Measurements from ENCODE around the gene JAK2.
"Not testable (repeated sequence)": the region's sequence is repeated elsewhere in the genome, so short reads cannot be mapped to it uniquely, and the experiment has no call there.

The JAK2 gene

GRCh38 chr9:4984621-4985385 is at the start of gene JAK2:
Gene JAK2, plus strand, starts transcription at chr9:4985272. Its CDS starts 36,716 bp downstream, at chr9:5021988.
- Histone ChIP-seq H3K4me3 (ENCODE audit: low read length) (peak within 1 kb of the TSS; percentile 92), H3K27me3 (ENCODE audit: control insufficient read depth, insufficient read depth, low read length) (no peaks in the 10 kb centered on the region), H3K36me3 (ENCODE audit: control insufficient read depth, insufficient read depth, low read length) (no peaks in the 10 kb centered on the region), H3K9ac (ENCODE audit: low read length) (peak within 1 kb of the TSS; percentile 70), H3K27ac (ENCODE audit: low read depth, low read length) (peak within 1 kb of the TSS; percentile 97), H3K4me1 (ENCODE audit: control insufficient read depth, insufficient read depth, low read length) (peaks cover 17% of the 10 kb centered on the region)

- Histone ChIP-seq H3K27ac (ENCODE audit: low read depth, low read length) (peak overlapping the region; percentile 40), H3K36me3 (ENCODE audit: control insufficient read depth, insufficient read depth, low read length) (no peaks in the 10 kb centered on the region), H3K4me1 (ENCODE audit: control insufficient read depth, insufficient read depth, low read length) (peaks cover 10% of the 10 kb centered on the region), H3K27me3 (ENCODE audit: control insufficient read depth, insufficient read depth, low read length) (no peaks in the 10 kb centered on the region), H3K9ac (ENCODE audit: low read length) (no peak overlapping the region), H3K4me3 (ENCODE audit: low read length) (no peak overlapping the region)
Observed at GRCh38 chr9:4936277-4936676, 48.8 kb upstream of the JAK2 start.

- Histone ChIP-seq H3K4me3 (ENCODE audit: low read length) (no peak overlapping the region), H3K9ac (ENCODE audit: low read length) (no peak overlapping the region), H3K4me1 (ENCODE audit: control insufficient read depth, insufficient read depth, low read length) (peaks cover 10% of the 10 kb centered on the region), H3K27ac (ENCODE audit: low read depth, low read length) (no peak overlapping the region), H3K27me3 (ENCODE audit: control insufficient read depth, insufficient read depth, low read length) (no peaks in the 10 kb centered on the region), H3K36me3 (ENCODE audit: control insufficient read depth, insufficient read depth, low read length) (no peaks in the 10 kb centered on the region)
Observed at GRCh38 chr9:4936823-4937222, 48.2 kb upstream of the JAK2 start.

- Histone ChIP-seq H3K36me3 (ENCODE audit: control insufficient read depth, insufficient read depth, low read length) (no peaks in the 10 kb centered on the region), H3K4me1 (ENCODE audit: control insufficient read depth, insufficient read depth, low read length) (peaks cover 9% of the 10 kb centered on the region), H3K27me3 (ENCODE audit: control insufficient read depth, insufficient read depth, low read length) (no peaks in the 10 kb centered on the region), H3K27ac (ENCODE audit: low read depth, low read length) (no peak overlapping the region), H3K9ac (ENCODE audit: low read length) (no peak overlapping the region), H3K4me3 (ENCODE audit: low read length) (no peak overlapping the region)
Observed at GRCh38 chr9:4937446-4937845, 47.6 kb upstream of the JAK2 start.

- Histone ChIP-seq H3K27ac (ENCODE audit: low read depth, low read length) (no peak overlapping the region), H3K4me1 (ENCODE audit: control insufficient read depth, insufficient read depth, low read length) (peaks cover 8% of the 10 kb centered on the region), H3K27me3 (ENCODE audit: control insufficient read depth, insufficient read depth, low read length) (no peaks in the 10 kb centered on the region), H3K9ac (ENCODE audit: low read length) (no peak overlapping the region), H3K36me3 (ENCODE audit: control insufficient read depth, insufficient read depth, low read length) (no peaks in the 10 kb centered on the region), H3K4me3 (ENCODE audit: low read length) (no peak overlapping the region)
Observed at GRCh38 chr9:4938496-4938895, 46.6 kb upstream of the JAK2 start.

GRCh38 chr9:4939118-4939561 is 45.9 kb upstream of the JAK2 start:
- no peak overlapping the region for H3K27ac ChIP-seq (ENCODE audit: low read depth, low read length)
- no peak overlapping the region for H3K4me3 ChIP-seq (ENCODE audit: low read length)
- H3K9ac ChIP-seq (ENCODE audit: low read length) = no peak overlapping the region
- H3K27me3 ChIP-seq (ENCODE audit: control insufficient read depth, insufficient read depth, low read length) = no peaks in the 10 kb centered on the region
- no peaks in the 10 kb centered on the region for H3K36me3 ChIP-seq (ENCODE audit: control insufficient read depth, insufficient read depth, low read length)
- peaks cover 8% of the 10 kb centered on the region for H3K4me1 ChIP-seq (ENCODE audit: control insufficient read depth, insufficient read depth, low read length)

GRCh38 chr9:4942042-4942691 is 42.9 kb upstream of the JAK2 start:
- not testable (repeated sequence) for H3K27ac ChIP-seq (ENCODE audit: low read depth, low read length); H3K36me3 ChIP-seq (ENCODE audit: control insufficient read depth, insufficient read depth, low read length); H3K9ac ChIP-seq (ENCODE audit: low read length); H3K4me3 ChIP-seq (ENCODE audit: low read length); H3K4me1 ChIP-seq (ENCODE audit: control insufficient read depth, insufficient read depth, low read length); H3K27me3 ChIP-seq (ENCODE audit: control insufficient read depth, insufficient read depth, low read length)

- H3K36me3 ChIP-seq (ENCODE audit: control insufficient read depth, insufficient read depth, low read length) = no peaks in the 10 kb centered on the region
- no peak overlapping the region for H3K9ac ChIP-seq (ENCODE audit: low read length)
- H3K4me3 ChIP-seq (ENCODE audit: low read length) = no peak overlapping the region
- no peaks in the 10 kb centered on the region for H3K27me3 ChIP-seq (ENCODE audit: control insufficient read depth, insufficient read depth, low read length)
- no peak overlapping the region for H3K27ac ChIP-seq (ENCODE audit: low read depth, low read length)
- H3K4me1 ChIP-seq (ENCODE audit: control insufficient read depth, insufficient read depth, low read length) = no peaks in the 10 kb centered on the region
Observed at GRCh38 chr9:4943346-4943745, 41.7 kb upstream of the JAK2 start.

- H3K27me3 ChIP-seq (ENCODE audit: control insufficient read depth, insufficient read depth, low read length); H3K9ac ChIP-seq (ENCODE audit: low read length); H3K27ac ChIP-seq (ENCODE audit: low read depth, low read length); H3K4me3 ChIP-seq (ENCODE audit: low read length); H3K36me3 ChIP-seq (ENCODE audit: control insufficient read depth, insufficient read depth, low read length); H3K4me1 ChIP-seq (ENCODE audit: control insufficient read depth, insufficient read depth, low read length): not testable (repeated sequence)
Observed at GRCh38 chr9:4944431-4945211, 40.5 kb upstream of the JAK2 start.

GRCh38 chr9:4946937-4947336 is 38.1 kb upstream of the JAK2 start:
- no peaks in the 10 kb centered on the region for H3K36me3 ChIP-seq (ENCODE audit: control insufficient read depth, insufficient read depth, low read length)
- no peaks in the 10 kb centered on the region for H3K27me3 ChIP-seq (ENCODE audit: control insufficient read depth, insufficient read depth, low read length)
- H3K27ac ChIP-seq (ENCODE audit: low read depth, low read length) = no peak overlapping the region
- no peak overlapping the region for H3K4me3 ChIP-seq (ENCODE audit: low read length)
- H3K9ac ChIP-seq (ENCODE audit: low read length) = no peak overlapping the region
- H3K4me1 ChIP-seq (ENCODE audit: control insufficient read depth, insufficient read depth, low read length) = no peaks in the 10 kb centered on the region

- Histone ChIP-seq H3K9ac (ENCODE audit: low read length) (no peak overlapping the region), H3K27me3 (ENCODE audit: control insufficient read depth, insufficient read depth, low read length) (no peaks in the 10 kb centered on the region), H3K27ac (ENCODE audit: low read depth, low read length) (no peak overlapping the region), H3K36me3 (ENCODE audit: control insufficient read depth, insufficient read depth, low read length) (no peaks in the 10 kb centered on the region), H3K4me1 (ENCODE audit: control insufficient read depth, insufficient read depth, low read length) (no peaks in the 10 kb centered on the region), H3K4me3 (ENCODE audit: low read length) (no peak overlapping the region)
Observed at GRCh38 chr9:4955836-4956235, 29.2 kb upstream of the JAK2 start.

GRCh38 chr9:4959031-4959430 is 26.0 kb upstream of the JAK2 start:
- H3K4me3 ChIP-seq (ENCODE audit: low read length) = no peak overlapping the region
- no peak overlapping the region for H3K9ac ChIP-seq (ENCODE audit: low read length)
- H3K4me1 ChIP-seq (ENCODE audit: control insufficient read depth, insufficient read depth, low read length) = no peaks in the 10 kb centered on the region
- H3K27ac ChIP-seq (ENCODE audit: low read depth, low read length) = no peak overlapping the region
- no peaks in the 10 kb centered on the region for H3K36me3 ChIP-seq (ENCODE audit: control insufficient read depth, insufficient read depth, low read length)
- no peaks in the 10 kb centered on the region for H3K27me3 ChIP-seq (ENCODE audit: control insufficient read depth, insufficient read depth, low read length)
